H9 (cell line): ENCODE data around the gene FGF10. TPM values are rescaled to one million over a fixed set of nuclear protein-coding genes. Genes with fewer than 3 reads are reported as not detected.
A peak's percentile ranks its signal among the peaks of the same experiment; 100 is the strongest.

Source experiments
- DNase-seq: peaks from one replicate; pipeline ENCODE4 v3.0.0-alpha.2; 2017
- H2AFZ ChIP-seq: one replicate; pipeline ENCODE4 v1.6.1; 2013; ENCODE audit warnings: mild to moderate bottlenecking, low read length, control low read depth, moderate library complexity
- H2AK5ac ChIP-seq: 2 replicates; pipeline ENCODE4 v1.6.1; 2013; ENCODE audit warnings: low read length, control low read depth, mixed read lengths; ENCODE audit not compliant: insufficient read length
- H2BK120ac ChIP-seq: one replicate; pipeline ENCODE4 v1.6.1; 2013; ENCODE audit warnings: low read depth, mild to moderate bottlenecking, low read length, control low read depth, inconsistent platforms; ENCODE audit not compliant: poor library complexity, severe bottlenecking
- H2BK12ac ChIP-seq: 2 replicates; pipeline ENCODE4 v1.6.1; 2013; ENCODE audit warnings: low read length, control low read depth, mixed read lengths, low read depth; ENCODE audit not compliant: insufficient read length
- H2BK15ac ChIP-seq: 2 replicates; pipeline ENCODE4 v1.6.1; 2013; ENCODE audit warnings: low read depth, low read length, control low read depth
- H2BK20ac ChIP-seq: one replicate; pipeline ENCODE4 v1.6.1; 2013; ENCODE audit warnings: low read depth, mild to moderate bottlenecking, low read length, control low read depth, inconsistent platforms; ENCODE audit not compliant: poor library complexity, severe bottlenecking
- H2BK5ac ChIP-seq: 2 replicates; pipeline ENCODE4 v1.6.1; 2013; ENCODE audit warnings: low read length, control low read depth, mixed read lengths; ENCODE audit not compliant: insufficient read length
- H3K14ac ChIP-seq: 2 replicates; pipeline ENCODE4 v1.6.1; 2013; ENCODE audit warnings: low read length, control low read depth; ENCODE audit not compliant: insufficient read depth
- H3K18ac ChIP-seq: 2 replicates; pipeline ENCODE4 v1.6.1; 2013; ENCODE audit warnings: low read depth, mild to moderate bottlenecking, mixed read lengths, low read length, control low read depth; ENCODE audit not compliant: insufficient read length
- H3K23ac ChIP-seq: 2 replicates; pipeline ENCODE4 v1.6.1; 2013; ENCODE audit warnings: low read length, control low read depth, mixed read lengths, low read depth; ENCODE audit not compliant: insufficient read length
- H3K23me2 ChIP-seq: 2 replicates; pipeline ENCODE4 v1.6.1; 2013; ENCODE audit warnings: low read depth, mild to moderate bottlenecking, mixed read lengths, low read length, control low read depth; ENCODE audit not compliant: insufficient read length, poor library complexity, severe bottlenecking
- H3K27ac ChIP-seq: 2 replicates; pipeline ENCODE4 v1.5.1; 2013; ENCODE audit warnings: low read length, control low read depth, mixed read lengths, low read depth; ENCODE audit not compliant: insufficient read length
- H3K27me3 ChIP-seq: 2 replicates; pipeline ENCODE4 v1.6.1; 2013; ENCODE audit warnings: low read length, control low read depth, inconsistent platforms; ENCODE audit not compliant: insufficient read depth
- H3K4ac ChIP-seq: 2 replicates; pipeline ENCODE4 v1.6.1; 2013; ENCODE audit warnings: low read depth, mild to moderate bottlenecking, control low read depth, inconsistent platforms, low read length, moderate library complexity
- H3K4me1 ChIP-seq: 2 replicates; pipeline ENCODE4 v1.6.1; 2013; ENCODE audit warnings: low read length, control low read depth, inconsistent platforms; ENCODE audit not compliant: insufficient read depth
- H3K4me2 ChIP-seq: 2 replicates; pipeline ENCODE4 v1.6.1; 2013; ENCODE audit warnings: low read length, control low read depth, mixed read lengths; ENCODE audit not compliant: insufficient read length, insufficient read depth
- H3K56ac ChIP-seq: 2 replicates; pipeline ENCODE4 v1.6.1; 2013; ENCODE audit warnings: low read depth, mild to moderate bottlenecking, mixed read lengths, low read length, control low read depth; ENCODE audit not compliant: insufficient read length
- H3K79me1 ChIP-seq: 2 replicates; pipeline ENCODE4 v1.6.1; 2013; ENCODE audit warnings: low read depth, mild to moderate bottlenecking, moderate library complexity, low read length, control low read depth, inconsistent platforms; ENCODE audit not compliant: insufficient read depth, poor library complexity, severe bottlenecking
- H3K79me2 ChIP-seq: 2 replicates; pipeline ENCODE4 v1.6.1; 2013; ENCODE audit warnings: low read length, control low read depth, inconsistent platforms; ENCODE audit not compliant: insufficient read depth
- H3K9ac ChIP-seq: 2 replicates; pipeline ENCODE4 v1.6.1; 2013; ENCODE audit warnings: low read length, control low read depth, mixed read lengths; ENCODE audit not compliant: insufficient read length; ENCODE audit errors: extremely low read depth
- H3K9me3 ChIP-seq: one replicate; pipeline ENCODE4 v1.6.1; 2013; ENCODE audit warnings: low read depth, low read length, inconsistent platforms; ENCODE audit not compliant: control insufficient read depth
- H3T11ph ChIP-seq: one replicate; pipeline ENCODE4 v1.6.1; 2013; ENCODE audit warnings: mild to moderate bottlenecking, low read length, control low read depth, inconsistent platforms
- H4K20me1 ChIP-seq: one replicate; pipeline ENCODE4 v1.6.1; 2013; ENCODE audit not compliant: control insufficient read depth, insufficient read length, insufficient read depth
- H4K5ac ChIP-seq: 2 replicates; pipeline ENCODE4 v1.6.1; 2013; ENCODE audit warnings: low read depth, mild to moderate bottlenecking, mixed read lengths, low read length, control low read depth; ENCODE audit not compliant: insufficient read length
- H4K8ac ChIP-seq: replicated peaks from 2 replicates; pipeline ENCODE4 v1.6.1; 2013; ENCODE audit warnings: low read length, control low read depth, mixed read lengths, low read depth; ENCODE audit not compliant: insufficient read length
- H4K91ac ChIP-seq: 2 replicates; pipeline ENCODE4 v1.6.1; 2013; ENCODE audit warnings: low read depth, mild to moderate bottlenecking, moderate library complexity, mixed read lengths, low read length, control low read depth; ENCODE audit not compliant: insufficient read length
- H3K27ac Mint-ChIP-seq, 3 experiments: 2 replicates in 2 of 3; 3 replicates in 1 of 3; pipeline ENCODE4 v1.8.0; 2020 to 2021; ENCODE audit warnings: mixed read lengths in 3 of 3, mild to moderate bottlenecking in 1 of 3, moderate library complexity in 1 of 3
- H3K27me3 Mint-ChIP-seq: 2 replicates; pipeline ENCODE4 v1.8.0; 2021; ENCODE audit warnings: low read depth, mild to moderate bottlenecking, moderate library complexity, mixed read lengths
- H3K36me3 Mint-ChIP-seq, 3 experiments: 2 replicates in 2 of 3; 3 replicates in 1 of 3; pipeline ENCODE4 v1.8.0; 2020 to 2021; ENCODE audit warnings: low read depth in 3 of 3, mixed read lengths in 3 of 3; ENCODE audit not compliant: insufficient read depth in 1 of 3
- H3K4me1 Mint-ChIP-seq, 2 experiments: 2 replicates each; pipeline ENCODE4 v1.8.0; 2020; ENCODE audit warnings: mixed read lengths in 2 of 2
- H3K4me3 Mint-ChIP-seq, 2 experiments: 2 replicates in 1 of 2; 3 replicates in 1 of 2; pipeline ENCODE4 v1.8.0; 2020 to 2021; ENCODE audit warnings: mild to moderate bottlenecking in 2 of 2, mixed read lengths in 2 of 2, moderate library complexity in 1 of 2
- H3K9me3 Mint-ChIP-seq, 2 experiments: 2 replicates in 1 of 2; 3 replicates in 1 of 2; pipeline ENCODE4 v1.8.0; 2020; ENCODE audit warnings: mild to moderate bottlenecking in 2 of 2, mixed read lengths in 2 of 2, moderate library complexity in 1 of 2
- CTCF ChIP-seq: fragments of 200-600 bp; sonication (generic); conservative IDR thresholded peaks from 3 replicates; pipeline ENCODE4 v1.8.0; 2021; ENCODE audit warnings: antibody characterized with exemption, mild to moderate bottlenecking
- WGBS: extraction: QIAGEN DNeasy Blood & Tissue Kit; methylation state at CpG from one replicate; pipeline ENCODE4 v1.1.7; 2013; ENCODE audit warnings: missing lambda C conversion rate, low lambda C conversion rate, mixed read lengths; ENCODE audit not compliant: insufficient read length; ENCODE audit errors: extremely low coverage; 5-methylcytosine and 5-hydroxymethylcytosine counted together
- total RNA-seq: library from RNA; stranded (reverse); gene quantifications from 2 replicates; pipeline ENCODE4 v1.2.1, GENCODE V29; 2021

FGF10 gene
- total RNA-seq, 1 experiment from 2014 or later = not detected

DNA sequence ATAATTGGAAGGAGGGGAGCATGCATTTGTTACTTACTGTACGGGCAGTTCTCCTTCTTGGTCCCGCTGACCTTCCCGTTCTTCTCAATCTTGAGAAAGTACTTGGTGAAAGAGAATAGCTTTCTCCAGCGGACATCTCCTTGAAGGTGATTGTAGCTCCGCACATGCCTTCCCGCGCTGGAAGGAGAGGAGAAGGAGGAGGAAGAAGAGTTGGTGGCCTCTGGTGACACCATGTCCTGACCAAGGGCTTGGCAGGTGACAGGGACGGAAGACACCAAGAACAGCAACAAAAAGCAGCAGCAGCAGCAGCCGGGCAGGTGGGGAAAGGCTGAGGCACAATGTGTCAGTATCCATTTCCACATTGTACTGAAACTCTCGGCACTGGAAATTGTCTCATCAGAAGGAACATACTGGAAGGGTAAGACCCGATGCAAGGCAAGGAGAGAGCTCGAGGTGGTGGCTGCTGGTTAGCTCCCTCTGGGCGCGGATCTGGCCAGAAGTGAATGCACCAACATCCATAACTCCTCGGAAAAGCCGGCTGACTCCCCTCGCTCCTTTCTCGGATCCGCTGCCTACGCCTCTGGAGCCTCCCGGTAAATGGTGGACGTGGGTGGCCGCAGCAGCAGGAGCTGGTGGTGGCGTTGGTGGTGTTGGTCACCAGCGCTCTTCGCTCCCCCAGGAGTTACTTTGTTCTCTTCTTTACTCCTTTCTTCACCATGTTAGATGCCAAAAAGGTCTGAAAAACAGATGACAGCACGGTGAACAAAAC, 715 bp downstream of the FGF10 start:
- H2BK20ac ChIP-seq = no peak overlapping the region
- H3K27me3 ChIP-seq = peaks cover 24% of the 10 kb centered on the region; the same call in 1 of the 2 replicates
- Mint-ChIP-seq H3K27me3 (peaks cover 66% of the 10 kb centered on the region), H3K27ac (peak overlapping the region in 1 of 3 experiments; percentile 57; a peak in 1 of 7 replicates), H3K9me3 (no peaks in the 10 kb centered on the region), H3K36me3 (no peaks in the 10 kb centered on the region), H3K4me1 (peaks cover 32 to 40% of the 10 kb centered on the region in 2 experiments), H3K4me3 (peak overlapping the region; percentile 76 to 93)
- no peak overlapping the region for H2BK15ac ChIP-seq
- no peaks in the 10 kb centered on the region for H3K9me3 ChIP-seq
- H2AK5ac ChIP-seq = no peak overlapping the region
- H2BK12ac ChIP-seq = no peak overlapping the region
- no peaks in the 10 kb centered on the region for H4K20me1 ChIP-seq
- H3K23ac ChIP-seq = no peak overlapping the region
- no peak overlapping the region for H3K4ac ChIP-seq
- H3K27ac ChIP-seq = no peak overlapping the region
- no peak overlapping the region for H2AFZ ChIP-seq
- H3K4me2 ChIP-seq = peak overlapping the region; percentile 96
- H4K5ac ChIP-seq = no peak overlapping the region
- H3K79me1 ChIP-seq = no peaks in the 10 kb centered on the region
- no CpG with 5 or more reads among the region's 27 CpGs for whole genome bisulfite sequencing
- H3K9ac ChIP-seq = peak overlapping the region; percentile 29
- H2BK120ac ChIP-seq = no peak overlapping the region
- H3K79me2 ChIP-seq = no peaks in the 10 kb centered on the region
- TF ChIP-seq CTCF = no peak
- H3K14ac ChIP-seq = no peak overlapping the region
- no peak overlapping the region for H3T11ph ChIP-seq
- H2BK5ac ChIP-seq = no peak overlapping the region
- no peak overlapping the region for H4K91ac ChIP-seq
- no peak overlapping the region for H3K18ac ChIP-seq
- H3K4me1 ChIP-seq = no peaks in the 10 kb centered on the region; the same call in 1 of the 2 replicates
- peak; percentile 36 for DNase-seq
- no peak overlapping the region for H3K56ac ChIP-seq
- H3K23me2 ChIP-seq = peaks cover 24% of the 10 kb centered on the region
- no peak overlapping the region for H4K8ac ChIP-seq
